ENCODE data around the gene ATPAF1. TPM values are rescaled to one million over a fixed set of nuclear protein-coding genes. Genes with fewer than 3 reads are reported as not detected.

Gene ATPAF1
- total RNA-seq, 2 experiments from 2014 or later = 47.4 to 55.0 TPM

DNA sequence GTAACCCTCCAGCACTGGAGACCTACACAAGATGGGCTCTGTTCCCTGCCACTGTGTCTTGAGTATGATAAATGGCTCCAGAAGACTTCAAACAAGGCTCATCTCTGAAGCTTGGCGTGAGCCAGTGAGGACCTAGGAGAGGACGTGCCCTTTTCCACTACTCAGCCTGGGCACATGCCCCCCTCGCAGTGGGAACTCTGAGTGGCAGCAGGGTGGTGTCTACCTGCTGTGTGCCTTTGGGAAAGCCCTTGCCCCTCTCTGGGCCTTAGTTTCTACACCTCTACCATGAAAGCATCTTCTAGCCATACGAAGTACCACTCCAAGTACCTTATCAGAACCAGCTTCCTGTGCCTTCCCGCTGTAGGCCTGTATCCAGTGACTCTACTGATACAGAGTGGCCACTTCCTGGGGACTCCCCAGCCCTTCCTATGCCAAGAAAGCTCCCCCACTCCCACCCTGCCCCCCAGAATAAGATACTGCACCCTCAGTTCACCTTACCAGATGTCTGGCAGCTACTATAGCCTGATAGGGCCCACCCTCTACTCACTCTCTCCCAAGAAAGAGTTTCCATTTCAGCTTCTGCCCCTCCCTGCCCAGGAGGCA is 48.4 kb downstream of the ATPAF1 start:
- ATAC-seq (no peak), DNase-seq (no peak)
- Mint-ChIP-seq H3K9me3 (ENCODE audit: insufficient read depth) (no peaks in the 10 kb centered on the region), H3K27ac (no peak overlapping the region), H3K36me3 (ENCODE audit: low read depth) (no peaks in the 10 kb centered on the region), H3K4me1 (ENCODE audit: low read depth) (peaks cover 42% of the 10 kb centered on the region), H3K27me3 (ENCODE audit: low read depth) (no peaks in the 10 kb centered on the region), H3K4me3 (no peak overlapping the region)
- ChIA-PET POLR2A (interaction anchor here (1.0 kb wide), 1 partner anchor 16 kb away, joined by 3 read pairs; the partner anchor contains the start of gene MKNK1), CTCF (interaction anchor here (1.9 to 2.1 kb wide), 2 partner anchors 15 to 106 kb away, joined by 6 to 7 read pairs; partner anchors contain the start of gene MKNK1)

DNA sequence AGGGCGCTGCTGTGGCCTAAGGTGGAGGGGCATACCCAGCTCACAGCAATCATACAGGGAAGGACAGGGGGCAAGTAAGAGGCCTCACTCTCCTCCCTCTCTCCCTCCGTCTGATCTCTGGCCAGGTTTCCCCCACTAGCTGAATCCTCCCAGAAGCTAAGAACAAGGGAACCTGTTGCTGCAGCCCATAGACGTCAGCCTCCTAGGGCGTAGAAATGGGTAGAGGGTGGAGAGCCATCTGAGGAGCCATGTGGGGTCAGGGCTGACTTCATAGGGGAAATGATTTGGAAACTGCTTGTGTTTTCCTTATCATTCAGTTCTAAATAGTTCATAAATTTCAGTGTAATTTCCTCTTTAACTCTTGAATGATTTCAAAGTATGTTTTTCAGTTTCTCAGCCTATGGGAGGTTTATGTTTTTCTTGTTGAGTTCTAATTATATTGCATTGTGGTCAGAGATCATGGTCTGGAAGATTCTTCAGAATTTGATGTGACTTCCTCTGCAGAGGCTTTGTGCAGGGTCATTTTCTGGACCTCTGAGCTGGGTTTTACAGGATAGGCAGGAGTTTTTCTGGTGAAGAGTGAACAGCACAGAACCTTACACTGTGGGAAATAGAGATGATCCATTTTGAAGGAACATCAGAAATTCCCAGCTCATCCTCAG is 49.3 kb downstream of the ATPAF1 start:
- H3K9me3 Mint-ChIP-seq (ENCODE audit: insufficient read depth) = no peaks in the 10 kb centered on the region
- DNase-seq = no peak
- H3K27me3 Mint-ChIP-seq (ENCODE audit: low read depth) = no peaks in the 10 kb centered on the region
- POLR2A ChIA-PET = interaction anchor here (6.7 kb wide), 1 partner anchor 15 kb away, joined by 79 read pairs; the partner anchor contains the start of gene MKNK1
- CTCF ChIA-PET = interaction anchor here (2.1 to 2.2 kb wide), 2 partner anchors 15 to 70 kb away, joined by 6 to 8 read pairs; partner anchors contain the start of gene MKNK1
- peaks cover 1% of the 10 kb centered on the region for H3K36me3 Mint-ChIP-seq (ENCODE audit: low read depth)
- no peak for ATAC-seq
- H3K27ac Mint-ChIP-seq = peak overlapping the region; percentile 23
- no peak overlapping the region for H3K4me3 Mint-ChIP-seq
- peaks cover 50% of the 10 kb centered on the region for H3K4me1 Mint-ChIP-seq (ENCODE audit: low read depth)

DNA sequence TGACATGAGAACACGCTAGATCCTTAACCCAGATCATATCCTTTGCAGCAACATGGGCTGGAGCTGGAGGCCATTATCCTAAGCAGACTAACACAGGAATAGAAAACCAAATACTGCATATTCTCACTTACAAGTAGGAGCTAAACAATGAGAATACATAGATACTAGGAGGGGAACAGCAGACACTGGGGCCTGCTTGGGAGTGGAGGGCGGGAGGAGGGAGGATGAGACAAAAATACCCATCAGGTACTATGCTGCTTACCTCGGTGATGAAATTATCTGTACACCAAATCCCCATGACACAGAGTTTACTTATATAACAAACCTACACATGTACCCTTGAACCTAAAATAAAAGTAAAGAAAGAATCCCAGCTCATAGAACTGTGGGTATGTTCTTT is 50.3 kb downstream of the ATPAF1 start:
- no peak overlapping the region for H3K27ac Mint-ChIP-seq
- H3K36me3 Mint-ChIP-seq (ENCODE audit: low read depth) = peaks cover 6% of the 10 kb centered on the region
- H3K4me1 Mint-ChIP-seq (ENCODE audit: low read depth) = peaks cover 61% of the 10 kb centered on the region
- H3K27me3 Mint-ChIP-seq (ENCODE audit: low read depth) = no peaks in the 10 kb centered on the region
- no peaks in the 10 kb centered on the region for H3K9me3 Mint-ChIP-seq (ENCODE audit: insufficient read depth)
- no peak for DNase-seq
- peak overlapping the region; percentile 92 for H3K4me3 Mint-ChIP-seq
- ATAC-seq = no peak
- ChIA-PET CTCF (interaction anchor here (1.7 to 2.8 kb wide), 4 partner anchors 13 to 85 kb away, joined by 4 to 19 read pairs (median 7); partner anchors contain the start of gene MKNK1), POLR2A (interaction anchor here (6.7 kb wide), 1 partner anchor 14 kb away, joined by 79 read pairs; the partner anchor contains the start of gene MKNK1)

DNA sequence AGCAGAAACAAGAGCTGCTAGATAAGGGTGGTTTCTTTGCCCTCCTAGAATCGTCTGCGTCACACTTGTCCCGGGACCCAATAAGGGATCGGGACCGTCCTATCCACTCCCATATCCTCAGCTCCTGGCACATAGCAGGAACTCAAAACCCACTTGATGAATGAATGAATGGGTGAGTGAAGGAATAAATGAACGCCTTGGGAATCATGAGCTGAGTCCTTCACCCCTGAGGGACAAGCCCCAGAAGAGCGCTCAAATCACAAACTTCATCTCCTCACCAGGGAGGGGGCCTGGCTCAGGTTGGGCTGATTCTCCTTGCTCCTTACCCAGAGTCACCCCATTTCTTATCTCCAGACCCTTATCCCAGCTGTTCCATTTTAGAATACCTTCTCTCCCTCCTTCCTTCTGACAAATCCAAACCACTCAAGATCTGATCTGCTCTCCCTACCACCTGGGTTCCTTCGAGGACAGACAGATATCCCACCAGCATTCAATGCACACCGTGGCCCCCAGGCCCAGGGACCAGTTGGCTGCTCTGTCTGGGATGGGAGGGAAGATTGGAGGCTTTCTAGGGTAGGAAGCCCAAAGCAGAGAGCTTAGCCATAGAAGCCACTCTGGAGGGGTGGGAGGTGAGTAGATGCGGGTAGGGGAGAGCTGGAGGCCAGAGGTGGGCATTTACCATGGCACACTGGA is 50.9 kb downstream of the ATPAF1 start:
- H3K36me3 Mint-ChIP-seq (ENCODE audit: low read depth) = peaks cover 11% of the 10 kb centered on the region
- ATAC-seq = no peak
- peak overlapping the region; percentile 69 for H3K27ac Mint-ChIP-seq
- no peaks in the 10 kb centered on the region for H3K27me3 Mint-ChIP-seq (ENCODE audit: low read depth)
- no peaks in the 10 kb centered on the region for H3K9me3 Mint-ChIP-seq (ENCODE audit: insufficient read depth)
- peaks cover 64% of the 10 kb centered on the region for H3K4me1 Mint-ChIP-seq (ENCODE audit: low read depth)
- no peak for DNase-seq
- ChIA-PET POLR2A (interaction anchor here (0.6 to 6.7 kb wide), 2 partner anchors 13 to 103 kb away, joined by 3 to 79 read pairs; partner anchors contain the start of gene MKNK1), CTCF (interaction anchor here (1.0 to 2.8 kb wide), 5 partner anchors 13 to 108 kb away, joined by 4 to 19 read pairs (median 8); partner anchors contain the start of genes ATPAF1 and MKNK1)
- peak overlapping the region; percentile 92 for H3K4me3 Mint-ChIP-seq

DNA sequence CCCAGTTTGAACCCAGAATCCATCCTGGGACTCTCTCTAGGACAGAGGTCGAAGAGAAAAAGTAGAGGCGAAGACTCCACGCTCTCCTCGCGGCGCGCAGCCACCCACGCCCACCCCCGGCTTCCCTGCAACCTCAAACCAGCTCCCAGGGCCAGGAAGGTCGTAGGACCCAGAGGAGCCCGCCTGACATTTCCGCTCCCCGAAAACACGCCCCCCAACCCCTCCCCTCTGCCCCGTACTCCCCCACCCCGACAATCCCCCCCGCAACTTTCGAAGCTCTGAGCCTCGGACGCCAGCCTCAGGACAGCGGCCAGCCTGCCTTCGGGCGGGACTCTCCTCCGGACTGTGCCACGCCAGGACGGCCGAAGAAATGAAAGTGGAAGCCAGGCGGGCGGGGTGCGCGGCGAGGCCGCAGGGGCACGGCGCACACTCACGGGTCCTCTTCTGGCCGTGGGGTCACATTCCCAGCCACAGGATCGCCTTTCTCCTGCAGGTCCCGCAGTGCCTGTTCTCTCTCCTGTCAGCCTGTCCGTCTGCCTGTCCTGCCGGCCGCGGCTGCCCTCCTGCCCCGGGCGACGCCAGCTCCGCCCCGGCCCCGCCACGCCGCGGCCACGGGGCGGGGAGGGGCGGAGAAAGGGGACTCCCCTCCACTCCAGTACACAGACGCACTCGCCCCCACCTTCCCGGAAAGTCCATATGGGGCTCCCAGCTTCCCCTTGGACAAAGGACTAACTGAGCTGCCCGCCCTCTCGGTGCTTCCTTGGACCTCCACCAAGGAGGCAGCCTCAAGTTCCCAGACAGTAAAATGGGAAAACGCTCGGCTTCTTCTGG is 51.7 kb downstream of the ATPAF1 start, which contains the start of gene MOB3C:
Gene MOB3C (minus strand): TSS at position 535 of the 831 bp plus-strand sequence. CDS start 3,490 bp downstream, outside the sequence.
- H3K4me1 Mint-ChIP-seq (ENCODE audit: low read depth) = peaks cover 68% of the 10 kb centered on the region
- peaks cover 16% of the 10 kb centered on the region for H3K36me3 Mint-ChIP-seq (ENCODE audit: low read depth)
- no peaks in the 10 kb centered on the region for H3K9me3 Mint-ChIP-seq (ENCODE audit: insufficient read depth)
- H3K27ac Mint-ChIP-seq = peak within 1 kb of the TSS; percentile 86
- no peaks in the 10 kb centered on the region for H3K27me3 Mint-ChIP-seq (ENCODE audit: low read depth)
- peak; percentile 77 for ATAC-seq
- ChIA-PET CTCF (interaction anchor here (0.9 to 2.8 kb wide), 8 partner anchors 9 to 108 kb away, joined by 3 to 19 read pairs (median 4); partner anchors contain the start of genes ATPAF1 and MKNK1), POLR2A (interaction anchor here (1.0 to 6.7 kb wide), 4 partner anchors 13 to 101 kb away, joined by 3 to 79 read pairs (median 6); partner anchors contain the start of genes ATPAF1 and MKNK1)
- H3K4me3 Mint-ChIP-seq = peak within 1 kb of the TSS; percentile 92
- DNase-seq = peak; percentile 72

DNA sequence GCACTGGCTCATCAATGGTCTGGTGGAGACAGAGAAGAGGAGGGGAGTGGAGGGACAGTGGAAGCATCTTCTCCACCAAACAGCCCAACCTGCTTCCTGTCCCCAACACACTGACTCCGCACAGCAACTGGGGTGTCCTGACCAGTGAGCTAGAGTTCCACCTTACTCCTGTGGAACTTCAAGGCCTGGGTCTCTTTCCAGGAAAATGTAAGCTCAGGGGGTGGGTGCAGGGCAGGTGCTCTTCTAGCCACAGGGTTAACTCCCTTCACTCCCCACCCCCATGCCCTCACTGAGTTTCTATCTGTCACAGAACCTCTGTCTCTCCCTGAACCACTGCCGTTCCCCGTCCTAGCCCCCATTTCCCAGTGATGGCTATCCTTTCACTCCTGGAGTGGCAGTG is 52.4 kb downstream of the ATPAF1 start:
- ATAC-seq (peak; percentile 36), DNase-seq (peak; percentile 43)
- Mint-ChIP-seq H3K4me3 (peak overlapping the region; percentile 92), H3K36me3 (ENCODE audit: low read depth) (peaks cover 24% of the 10 kb centered on the region), H3K27ac (peak overlapping the region; percentile 86), H3K4me1 (ENCODE audit: low read depth) (peaks cover 76% of the 10 kb centered on the region), H3K27me3 (ENCODE audit: low read depth) (no peaks in the 10 kb centered on the region), H3K9me3 (ENCODE audit: insufficient read depth) (no peaks in the 10 kb centered on the region)
- ChIA-PET CTCF (interaction anchor here (0.9 to 2.8 kb wide), 5 partner anchors 9 to 109 kb away, joined by 3 to 19 read pairs (median 3); partner anchors contain the start of gene MKNK1), POLR2A (interaction anchor here (0.6 to 6.7 kb wide), 5 partner anchors 12 to 765 kb away, joined by 3 to 79 read pairs (median 4); partner anchors contain the start of genes ATPAF1 and MKNK1)

DNA sequence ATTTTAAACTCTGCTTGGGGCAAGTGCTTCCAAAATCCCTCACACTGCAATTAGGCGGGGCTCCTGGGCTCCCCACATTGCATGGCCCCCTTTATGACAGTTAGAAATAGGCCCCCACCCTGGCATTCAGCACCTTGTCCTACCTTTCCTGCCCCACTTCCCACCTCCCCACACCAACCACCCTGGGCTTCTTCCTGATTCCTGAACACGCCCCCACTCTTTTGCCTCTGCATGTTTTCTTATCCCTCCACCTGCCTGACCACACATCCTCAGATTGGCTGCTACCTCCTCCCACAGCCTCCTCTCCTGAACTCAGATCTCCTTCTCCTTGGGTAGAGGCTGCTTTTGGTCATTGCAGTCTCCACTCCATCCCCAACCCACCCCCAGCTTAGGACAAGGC is 53.1 kb downstream of the ATPAF1 start:
- peak overlapping the region; percentile 92 for H3K4me3 Mint-ChIP-seq
- H3K36me3 Mint-ChIP-seq (ENCODE audit: low read depth) = peaks cover 29% of the 10 kb centered on the region
- H3K9me3 Mint-ChIP-seq (ENCODE audit: insufficient read depth) = no peaks in the 10 kb centered on the region
- peak overlapping the region; percentile 86 for H3K27ac Mint-ChIP-seq
- ChIA-PET POLR2A (interaction anchor here (1.3 to 6.7 kb wide), 4 partner anchors 11 to 100 kb away, joined by 4 to 79 read pairs (median 6); partner anchors contain the start of genes ATPAF1 and MKNK1), CTCF (interaction anchor here (0.9 to 2.8 kb wide), 4 partner anchors 8 to 110 kb away, joined by 3 to 19 read pairs (median 6); partner anchors contain the start of gene MKNK1)
- no peaks in the 10 kb centered on the region for H3K27me3 Mint-ChIP-seq (ENCODE audit: low read depth)
- peaks cover 72% of the 10 kb centered on the region for H3K4me1 Mint-ChIP-seq (ENCODE audit: low read depth)
- no peak for DNase-seq
- no peak for ATAC-seq

DNA sequence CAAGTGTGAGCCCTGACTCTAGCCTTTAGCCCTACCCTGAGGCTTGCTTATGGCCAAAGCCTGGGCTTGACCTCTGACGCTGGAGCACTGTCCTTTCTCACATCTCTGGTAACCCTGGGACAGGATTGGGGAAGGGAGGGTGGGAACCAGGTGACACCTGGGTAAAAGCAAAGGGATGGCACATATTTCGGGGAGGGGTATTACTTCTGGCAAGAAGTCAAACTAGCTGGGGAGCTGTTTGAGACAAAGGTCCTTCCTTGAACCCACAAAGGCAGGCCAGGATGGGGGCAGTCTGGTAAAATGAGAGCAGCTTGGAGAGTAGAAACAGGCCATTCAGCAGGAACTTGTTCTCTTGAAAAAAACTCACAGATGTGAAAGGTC is 53.6 kb downstream of the ATPAF1 start:
- Mint-ChIP-seq H3K4me3 (peak overlapping the region; percentile 92), H3K36me3 (ENCODE audit: low read depth) (peaks cover 34% of the 10 kb centered on the region), H3K4me1 (ENCODE audit: low read depth) (peaks cover 74% of the 10 kb centered on the region), H3K9me3 (ENCODE audit: insufficient read depth) (no peaks in the 10 kb centered on the region), H3K27me3 (ENCODE audit: low read depth) (no peaks in the 10 kb centered on the region), H3K27ac (peak overlapping the region; percentile 86)
- ATAC-seq (no peak), DNase-seq (no peak)
- CTCF ChIA-PET = interaction anchor here (1.3 kb wide), 1 partner anchor 10 kb away, joined by 14 read pairs; the partner anchor contains the start of gene MKNK1
- POLR2A ChIA-PET = interaction anchor here (1.1 to 6.7 kb wide), 5 partner anchors 11 to 101 kb away, joined by 3 to 79 read pairs (median 4); partner anchors contain the start of genes ATPAF1 and MKNK1

DNA sequence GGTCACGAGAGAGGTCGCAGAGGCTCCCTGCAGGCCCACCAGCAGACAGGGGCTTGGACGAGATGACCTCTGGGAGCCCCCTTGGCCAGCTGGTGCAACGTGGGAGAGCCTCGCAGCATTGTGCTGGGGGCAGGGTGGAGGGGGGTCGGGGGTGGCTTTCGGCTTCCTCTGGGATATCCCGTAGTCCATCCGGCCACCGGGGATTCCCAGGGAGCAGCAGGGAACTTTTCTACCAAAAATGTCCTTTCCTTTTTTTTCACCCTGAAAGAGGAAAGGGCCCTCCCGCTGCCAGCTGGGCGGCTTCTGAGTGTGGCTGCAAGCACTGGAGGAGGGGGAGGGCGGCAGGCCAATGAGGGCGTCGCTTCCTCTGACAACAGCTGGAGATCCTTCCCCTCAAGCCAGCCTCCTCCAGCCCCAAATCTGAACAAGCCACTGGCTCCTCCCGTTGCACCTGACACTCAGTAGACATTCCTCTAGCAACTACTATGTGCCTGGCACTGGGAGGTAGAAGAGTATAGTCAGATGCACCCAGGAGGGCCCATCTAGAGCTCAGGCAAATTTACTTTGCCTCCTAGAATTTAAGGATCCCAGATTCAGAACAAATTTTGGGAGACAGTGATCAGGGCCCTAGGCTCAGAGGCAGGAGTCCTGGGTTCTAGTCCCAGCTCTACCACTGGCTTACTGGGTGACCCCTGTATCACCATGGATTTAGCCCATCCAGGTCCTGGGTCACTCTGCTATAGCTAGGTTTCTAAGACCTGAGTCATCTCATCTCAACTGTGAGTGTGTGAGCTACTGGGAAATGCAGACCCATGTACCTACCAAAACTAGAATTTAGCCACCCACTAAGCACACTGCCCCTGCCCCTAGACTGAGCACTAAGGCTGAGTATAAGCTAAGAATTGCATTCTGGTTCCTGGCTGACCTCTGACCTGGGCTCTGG is 54.2 kb downstream of the ATPAF1 start:
- Mint-ChIP-seq H3K36me3 (ENCODE audit: low read depth) (peaks cover 40% of the 10 kb centered on the region), H3K27me3 (ENCODE audit: low read depth) (no peaks in the 10 kb centered on the region), H3K9me3 (ENCODE audit: insufficient read depth) (no peaks in the 10 kb centered on the region), H3K4me1 (ENCODE audit: low read depth) (peaks cover 68% of the 10 kb centered on the region), H3K4me3 (peak overlapping the region; percentile 92), H3K27ac (peak overlapping the region; percentile 64)
- peak; percentile 58 for DNase-seq
- CTCF ChIA-PET = interaction anchor here (1.3 kb wide), 1 partner anchor 10 kb away, joined by 14 read pairs; the partner anchor contains the start of gene MKNK1
- peak; percentile 37 for ATAC-seq
- POLR2A ChIA-PET = interaction anchor here (1.1 to 6.7 kb wide), 3 partner anchors 10 to 32 kb away, joined by 3 to 79 read pairs (median 4); partner anchors contain the start of gene MKNK1
